Type B pancreatic cell (in vitro differentiated cells): ENCODE results near the gene PDE10A. TPM values are rescaled to one million over a fixed set of nuclear protein-coding genes. Genes with fewer than 3 reads are reported as not detected.

Source experiments
- DNase-seq: peaks from one replicate; pipeline ENCODE4 v3.0.0; 2021; ENCODE audit warnings: mixed read lengths; ENCODE audit not compliant: unreplicated experiment; ENCODE audit errors: extremely low spot score
- H3K27ac Mint-ChIP-seq: 2 replicates; pipeline ENCODE4 v1.8.0; 2021; ENCODE audit warnings: mild to moderate bottlenecking, mixed read lengths
- H3K27me3 Mint-ChIP-seq: 2 replicates; pipeline ENCODE4 v1.8.0; 2021; ENCODE audit warnings: mixed read lengths
- H3K36me3 Mint-ChIP-seq: 2 replicates; pipeline ENCODE4 v1.8.0; 2021; ENCODE audit warnings: mixed read lengths
- H3K4me1 Mint-ChIP-seq: one replicate; pipeline ENCODE4 v1.8.0; 2021; ENCODE audit warnings: mixed read lengths; ENCODE audit not compliant: unreplicated experiment
- H3K4me3 Mint-ChIP-seq: 2 replicates; pipeline ENCODE4 v1.8.0; 2021; ENCODE audit warnings: mild to moderate bottlenecking, mixed read lengths
- H3K9me3 Mint-ChIP-seq: 2 replicates; pipeline ENCODE4 v1.8.0; 2021; ENCODE audit warnings: mixed read lengths
- total RNA-seq: library from RNA; stranded (reverse); gene quantifications from 2 replicates; pipeline ENCODE4 v1.2.1, GENCODE V29; 2021; ENCODE audit warnings: low replicate concordance
- TF ChIP-seq, protein P1 (sequence below): fragments of 200-600 bp; sonication (generic); conservative IDR thresholded peaks from 2 replicates; pipeline ENCODE4 v1.5.0; 2021; ENCODE audit warnings: antibody characterized with exemption, mild to moderate bottlenecking

The PDE10A gene
- total RNA-seq, 1 donor from 2014 or later, result 10.8 TPM

DNA sequence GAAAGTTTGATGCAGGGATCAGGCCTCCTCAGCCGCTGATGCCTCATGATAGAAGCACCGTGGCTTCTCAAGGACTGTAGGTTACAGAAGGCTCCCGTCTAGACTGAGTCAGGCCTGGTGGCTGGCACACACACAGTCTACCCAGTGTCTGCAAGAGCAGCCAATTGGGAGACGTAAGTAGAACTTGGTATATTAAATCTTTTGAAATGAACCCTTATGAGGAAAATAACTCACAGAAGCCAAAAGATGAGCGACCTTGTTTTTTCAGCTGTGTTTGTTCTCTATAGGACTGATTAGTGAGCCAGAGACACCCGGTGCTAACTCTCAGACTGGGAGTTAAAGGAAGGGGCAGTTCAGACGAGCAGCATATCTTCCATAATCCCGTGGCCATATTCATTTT, 5.9 kb upstream of the PDE10A start:
- Mint-ChIP-seq H3K36me3 (no peaks in the 10 kb centered on the region), H3K27me3 (peaks cover 84% of the 10 kb centered on the region), H3K4me3 (no peak overlapping the region), H3K27ac (no peak overlapping the region), H3K9me3 (no peaks in the 10 kb centered on the region), H3K4me1 (peaks cover 13% of the 10 kb centered on the region)
- peak; percentile 16 for DNase-seq
- TF ChIP-seq, protein P1, sequence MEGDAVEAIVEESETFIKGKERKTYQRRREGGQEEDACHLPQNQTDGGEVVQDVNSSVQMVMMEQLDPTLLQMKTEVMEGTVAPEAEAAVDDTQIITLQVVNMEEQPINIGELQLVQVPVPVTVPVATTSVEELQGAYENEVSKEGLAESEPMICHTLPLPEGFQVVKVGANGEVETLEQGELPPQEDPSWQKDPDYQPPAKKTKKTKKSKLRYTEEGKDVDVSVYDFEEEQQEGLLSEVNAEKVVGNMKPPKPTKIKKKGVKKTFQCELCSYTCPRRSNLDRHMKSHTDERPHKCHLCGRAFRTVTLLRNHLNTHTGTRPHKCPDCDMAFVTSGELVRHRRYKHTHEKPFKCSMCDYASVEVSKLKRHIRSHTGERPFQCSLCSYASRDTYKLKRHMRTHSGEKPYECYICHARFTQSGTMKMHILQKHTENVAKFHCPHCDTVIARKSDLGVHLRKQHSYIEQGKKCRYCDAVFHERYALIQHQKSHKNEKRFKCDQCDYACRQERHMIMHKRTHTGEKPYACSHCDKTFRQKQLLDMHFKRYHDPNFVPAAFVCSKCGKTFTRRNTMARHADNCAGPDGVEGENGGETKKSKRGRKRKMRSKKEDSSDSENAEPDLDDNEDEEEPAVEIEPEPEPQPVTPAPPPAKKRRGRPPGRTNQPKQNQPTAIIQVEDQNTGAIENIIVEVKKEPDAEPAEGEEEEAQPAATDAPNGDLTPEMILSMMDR, result no peak

- Mint-ChIP-seq H3K9me3 (no peaks in the 10 kb centered on the region), H3K27ac (no peak overlapping the region), H3K4me3 (peak overlapping the region; percentile 91), H3K4me1 (peaks cover 16% of the 10 kb centered on the region), H3K27me3 (peaks cover 65% of the 10 kb centered on the region), H3K36me3 (no peaks in the 10 kb centered on the region)
- no peak for DNase-seq
- TF ChIP-seq, protein P1, result no peak
Measured at GRCh38 chr6:165665384-165665672, 2.3 kb upstream of the PDE10A start.

- no peaks in the 10 kb centered on the region for H3K9me3 Mint-ChIP-seq
- H3K27me3 Mint-ChIP-seq, result peaks cover 63% of the 10 kb centered on the region
- H3K27ac Mint-ChIP-seq, result peak overlapping the region; percentile 19
- H3K4me3 Mint-ChIP-seq, result peak overlapping the region; percentile 91
- peaks cover 19% of the 10 kb centered on the region for H3K4me1 Mint-ChIP-seq
- TF ChIP-seq, protein P1, result peak; percentile 65
- H3K36me3 Mint-ChIP-seq, result no peaks in the 10 kb centered on the region
- peak; percentile 58 for DNase-seq
Measured at GRCh38 chr6:165664559-165665383, 1.7 kb upstream of the PDE10A start.

- TF ChIP-seq, protein P1, result no peak
- peak; percentile 68 for DNase-seq
- H3K36me3 Mint-ChIP-seq, result no peaks in the 10 kb centered on the region
- H3K9me3 Mint-ChIP-seq, result no peaks in the 10 kb centered on the region
- peaks cover 24% of the 10 kb centered on the region for H3K4me1 Mint-ChIP-seq
- peaks cover 63% of the 10 kb centered on the region for H3K27me3 Mint-ChIP-seq
- peak overlapping the region; percentile 70 for H3K27ac Mint-ChIP-seq
- peak overlapping the region; percentile 91 for H3K4me3 Mint-ChIP-seq
Measured at GRCh38 chr6:165663736-165664558, 906 bp upstream of the PDE10A start.

GRCh38 chr6:165663377-165663735, 315 bp upstream of the PDE10A start:
- TF ChIP-seq, protein P1, result no peak
- Mint-ChIP-seq H3K27me3 (peaks cover 63% of the 10 kb centered on the region), H3K36me3 (no peaks in the 10 kb centered on the region), H3K9me3 (no peaks in the 10 kb centered on the region), H3K4me3 (peak overlapping the region; percentile 91), H3K27ac (peak overlapping the region; percentile 70), H3K4me1 (peaks cover 30% of the 10 kb centered on the region)
- DNase-seq, result peak; percentile 70
